ENCODE data around the gene DRC3. TPM values are rescaled to one million over a fixed set of nuclear protein-coding genes. Genes with fewer than 3 reads are reported as not detected.

DRC3 gene
- total and polyA plus RNA-seq, 12 donors: 0.55 to 3.0 (median 2.0) TPM

- Histone ChIP-seq H3K4me3 (no peak overlapping the region), H3K4me1 (peaks cover 4 to 36% (median 20%) of the 10 kb centered on the region in 9 donors), H3K9me3 (peaks cover 0 to 1% (median 0%) of the 10 kb centered on the region in 11 donors), H3K27me3 (no peaks in the 10 kb centered on the region), H3K36me3 (peaks cover 0 to 53% (median 0%) of the 10 kb centered on the region in 9 donors), H3K27ac (no peak overlapping the region)
- no peak for ATAC-seq
- intact Hi-C loops (cut with DNase I): no loop called here
- 95 to 96% methylated on average over 5 of the region's 5 CpGs for WGBS, 2 donors
- DNase-seq: no peak
- no peak for TF ChIP-seq CTCF (IDR thresholded peaks at IDR 0.05)
Observed at GRCh38 chr17:18015593-18015992, 42.9 kb downstream of the DRC3 start.

- DNase-seq (no peak), ATAC-seq (no peak)
- TF ChIP-seq CTCF (IDR thresholded peaks at IDR 0.05): no peak
- intact Hi-C loops (cut with DNase I): no loop called here
- Histone ChIP-seq H3K27ac (peak overlapping the region in 2 of 10 donors; percentile 85 to 87), H3K27me3 (no peaks in the 10 kb centered on the region), H3K36me3 (peaks cover 0 to 57% (median 0%) of the 10 kb centered on the region in 9 donors), H3K9me3 (no peaks in the 10 kb centered on the region), H3K4me3 (no peak overlapping the region), H3K4me1 (peaks cover 4 to 36% (median 20%) of the 10 kb centered on the region in 9 donors)
- 94 to 96% methylated on average over 12 of the region's 12 CpGs for WGBS, 2 donors
Observed at GRCh38 chr17:18016426-18016825, 43.8 kb downstream of the DRC3 start.

DNA sequence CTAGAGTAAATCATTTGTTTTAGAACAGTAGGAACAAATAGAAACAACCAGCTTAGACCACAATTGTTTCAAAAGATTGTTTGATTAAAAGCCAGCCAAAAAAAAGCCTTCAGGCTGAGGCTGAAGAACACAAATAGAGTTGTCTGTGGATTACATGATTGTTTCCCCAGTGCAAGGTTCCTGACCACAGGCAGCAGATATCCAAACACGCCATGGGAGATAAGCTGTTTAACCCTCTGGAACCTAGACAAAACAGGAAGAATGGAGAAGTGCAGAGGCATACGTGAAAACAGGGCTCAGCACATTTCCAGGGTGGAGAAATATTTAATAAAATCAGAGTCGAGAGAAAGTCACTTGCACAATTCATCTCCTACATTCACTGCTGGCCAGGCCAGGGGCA, 45.3 kb downstream of the DRC3 start:
- no peaks in the 10 kb centered on the region for H3K9me3 ChIP-seq
- H3K4me3 ChIP-seq: no peak overlapping the region
- no peak for TF ChIP-seq CTCF (IDR thresholded peaks at IDR 0.05)
- H3K4me1 ChIP-seq: peaks cover 4 to 36% (median 20%) of the 10 kb centered on the region in 9 donors
- intact Hi-C loops (cut with DNase I): no loop called here
- H3K36me3 ChIP-seq: peaks cover 0 to 62% (median 0%) of the 10 kb centered on the region in 9 donors
- DNase-seq (no peak), ATAC-seq (peak in 6 of 8 donors; percentile 18 to 64 (median 44))
- WGBS, 2 donors: 35 to 43% methylated on average over 3 of the region's 3 CpGs
- H3K27ac ChIP-seq: peak overlapping the region in 9 of 10 donors; percentile 52 to 90 (median 83)
- no peaks in the 10 kb centered on the region for H3K27me3 ChIP-seq

DNA sequence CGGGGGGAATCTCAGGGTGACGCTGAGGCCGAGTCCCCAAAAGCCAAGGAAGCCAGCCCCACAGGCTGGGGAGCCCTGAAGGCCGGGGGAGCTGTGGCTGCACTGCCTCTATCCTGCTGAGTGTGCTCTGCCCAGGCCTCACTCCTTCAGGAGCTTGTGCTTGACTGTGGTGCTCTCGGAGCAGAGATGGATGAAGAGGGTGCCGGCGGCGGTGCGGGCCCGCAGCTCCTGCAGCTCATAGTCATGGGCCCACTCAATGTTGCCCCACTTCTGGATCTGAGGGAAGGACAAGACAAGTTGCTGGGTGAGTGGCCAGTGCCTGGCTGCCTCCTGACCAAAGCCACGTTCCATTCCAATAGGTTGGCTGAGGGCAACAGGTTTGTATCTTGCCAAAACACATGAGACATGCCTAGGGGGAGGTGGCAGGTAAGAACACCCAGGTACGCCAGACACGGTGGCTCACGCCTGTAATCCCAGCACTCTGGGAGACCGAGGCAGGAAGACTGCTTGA, 45.8 kb downstream of the DRC3 start:
- no peak overlapping the region for H3K4me3 ChIP-seq
- WGBS, 2 donors: 86 to 88% methylated on average over 15 of the region's 15 CpGs
- intact Hi-C loops (cut with DNase I): no loop called here
- H3K36me3 ChIP-seq: peaks cover 0 to 62% (median 0%) of the 10 kb centered on the region in 9 donors
- peaks cover 4 to 36% (median 20%) of the 10 kb centered on the region in 9 donors for H3K4me1 ChIP-seq
- no peak for TF ChIP-seq CTCF (IDR thresholded peaks at IDR 0.05)
- no peaks in the 10 kb centered on the region for H3K9me3 ChIP-seq
- no peaks in the 10 kb centered on the region for H3K27me3 ChIP-seq
- DNase-seq (no peak), ATAC-seq (peak in 6 of 8 donors; percentile 4 to 26 (median 14))
- H3K27ac ChIP-seq: peak overlapping the region in 7 of 10 donors; percentile 78 to 90 (median 85)

Data from heart right ventricle (tissue), 16 donors.